ENCODE data around the gene DNMT3L.

DNA sequence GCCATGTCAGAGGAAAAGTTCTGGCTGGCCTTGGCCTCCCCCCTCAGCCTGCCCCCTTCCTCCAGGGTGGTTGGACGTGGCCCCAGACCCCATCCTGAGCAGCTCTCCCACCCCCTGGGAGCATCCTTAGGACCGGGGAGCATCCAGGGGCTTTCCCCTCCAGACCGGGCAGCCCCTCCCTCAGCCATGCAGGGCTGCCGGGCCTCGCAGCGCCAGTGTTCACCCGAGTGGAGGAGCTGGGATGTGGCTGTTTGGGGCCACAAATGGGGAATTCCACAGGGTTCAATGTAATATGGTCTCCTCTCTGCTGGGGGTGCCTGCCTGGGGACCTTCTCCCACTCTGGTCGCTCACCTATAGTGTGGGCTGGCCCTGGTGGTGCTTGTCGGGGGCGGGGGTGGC is 33.9 kb upstream of the DNMT3L start:
- TF ChIP-seq, protein P1, sequence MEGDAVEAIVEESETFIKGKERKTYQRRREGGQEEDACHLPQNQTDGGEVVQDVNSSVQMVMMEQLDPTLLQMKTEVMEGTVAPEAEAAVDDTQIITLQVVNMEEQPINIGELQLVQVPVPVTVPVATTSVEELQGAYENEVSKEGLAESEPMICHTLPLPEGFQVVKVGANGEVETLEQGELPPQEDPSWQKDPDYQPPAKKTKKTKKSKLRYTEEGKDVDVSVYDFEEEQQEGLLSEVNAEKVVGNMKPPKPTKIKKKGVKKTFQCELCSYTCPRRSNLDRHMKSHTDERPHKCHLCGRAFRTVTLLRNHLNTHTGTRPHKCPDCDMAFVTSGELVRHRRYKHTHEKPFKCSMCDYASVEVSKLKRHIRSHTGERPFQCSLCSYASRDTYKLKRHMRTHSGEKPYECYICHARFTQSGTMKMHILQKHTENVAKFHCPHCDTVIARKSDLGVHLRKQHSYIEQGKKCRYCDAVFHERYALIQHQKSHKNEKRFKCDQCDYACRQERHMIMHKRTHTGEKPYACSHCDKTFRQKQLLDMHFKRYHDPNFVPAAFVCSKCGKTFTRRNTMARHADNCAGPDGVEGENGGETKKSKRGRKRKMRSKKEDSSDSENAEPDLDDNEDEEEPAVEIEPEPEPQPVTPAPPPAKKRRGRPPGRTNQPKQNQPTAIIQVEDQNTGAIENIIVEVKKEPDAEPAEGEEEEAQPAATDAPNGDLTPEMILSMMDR (IDR thresholded peaks at IDR 0.05; ENCODE audit: low read depth, low read length) = no peak
- TF ChIP-seq POLR2A (IDR thresholded peaks at IDR 0.05; ENCODE audit: extremely low read depth, insufficient read length) (no peak), MYC (IDR thresholded peaks at IDR 0.05; ENCODE audit: low read depth, low read length) (no peak)
- TF ChIP-seq, protein P2, sequence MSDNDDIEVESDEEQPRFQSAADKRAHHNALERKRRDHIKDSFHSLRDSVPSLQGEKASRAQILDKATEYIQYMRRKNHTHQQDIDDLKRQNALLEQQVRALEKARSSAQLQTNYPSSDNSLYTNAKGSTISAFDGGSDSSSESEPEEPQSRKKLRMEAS (IDR thresholded peaks at IDR 0.05; ENCODE audit: low read depth, low read length) = no peak
